Fibroblast of lung (primary cell): ENCODE data around the gene CORO7. TPM values are rescaled to one million over a fixed set of nuclear protein-coding genes. Genes with fewer than 3 reads are reported as not detected.
A peak's percentile ranks its signal among the peaks of the same experiment; 100 is the strongest.

Experiments used
- DNase-seq, 2 donors: peaks; one replicate each; pipeline versions ENCODE4 v3.0.0 to v3.0.0-alpha.2; 2010; ENCODE audit warnings: low read depth in 2 of 2
- H2AFZ ChIP-seq: 2 replicates; pipeline ENCODE4 v1.5.1; 2012; ENCODE audit warnings: low read length, control low read depth, inconsistent platforms
- H3K27ac ChIP-seq: 2 replicates; pipeline ENCODE4 v1.5.1; 2011; ENCODE audit warnings: low read length, control low read depth; ENCODE audit not compliant: insufficient read depth
- H3K27me3 ChIP-seq: 2 replicates; pipeline ENCODE4 v1.5.1; 2011; ENCODE audit warnings: mild to moderate bottlenecking, low read length; ENCODE audit not compliant: control insufficient read depth, insufficient read depth
- H3K36me3 ChIP-seq: 2 replicates; pipeline ENCODE4 v1.5.1; 2011; ENCODE audit warnings: low read length; ENCODE audit not compliant: control insufficient read depth, insufficient read depth
- H3K4me1 ChIP-seq: 2 replicates; pipeline ENCODE4 v1.5.1; 2011; ENCODE audit warnings: low read length; ENCODE audit not compliant: control insufficient read depth, insufficient read depth; ENCODE audit errors: extremely low read depth
- H3K4me2 ChIP-seq: 2 replicates; pipeline ENCODE4 v1.5.1; 2011; ENCODE audit warnings: low read length, control low read depth; ENCODE audit not compliant: insufficient read depth; ENCODE audit errors: extremely low read depth
- H3K4me3 ChIP-seq, 4 experiments: fragments of 200-600 bp in 1 of 4; sonication (generic) in 1 of 4; replicated peaks in 1 of 4; 2 replicates each; pipeline ENCODE4 v1.5.1; 2011 to 2016; ENCODE audit warnings: low read length in 4 of 4, low read depth in 3 of 4, mild to moderate bottlenecking in 3 of 4, control low read depth in 2 of 4, inconsistent platforms in 1 of 4, mixed read lengths in 1 of 4; ENCODE audit not compliant: insufficient read depth in 1 of 4; ENCODE audit errors: control extremely low read depth in 1 of 4
- H3K79me2 ChIP-seq: 2 replicates; pipeline ENCODE4 v1.5.1; 2012; ENCODE audit warnings: mild to moderate bottlenecking, low read length, inconsistent platforms; ENCODE audit not compliant: control insufficient read depth, insufficient read depth
- H3K9ac ChIP-seq: 2 replicates; pipeline ENCODE4 v1.5.1; 2011; ENCODE audit warnings: mild to moderate bottlenecking, low read length, control low read depth; ENCODE audit not compliant: insufficient read depth
- H3K9me3 ChIP-seq: 2 replicates; pipeline ENCODE4 v1.5.1; 2012; ENCODE audit warnings: low read depth, low read length; ENCODE audit not compliant: control insufficient read depth, insufficient read depth
- H4K20me1 ChIP-seq: 2 replicates; pipeline ENCODE4 v1.5.1; 2011; ENCODE audit warnings: low read length; ENCODE audit not compliant: control insufficient read depth, insufficient read depth; ENCODE audit errors: extremely low read depth
- CTCF ChIP-seq, 2 donors: IDR thresholded peaks in 1 of 2; conservative IDR thresholded peaks in 1 of 2; 1 replicate in 1 of 2; 2 replicates in 1 of 2; pipeline ENCODE4 v1.5.1; 2011 to 2012; ENCODE audit warnings: low read length in 2 of 2, control low read depth in 1 of 2, inconsistent platforms in 1 of 2, low read depth in 1 of 2, mild to moderate bottlenecking in 1 of 2
- EZH2 ChIP-seq: IDR thresholded peaks from 2 replicates; pipeline ENCODE4 v1.5.1; 2012; ENCODE audit warnings: low read length, control low read depth, mild to moderate bottlenecking; ENCODE audit errors: missing control alignments
- polyA plus RNA-seq, 2 donors: library from polyadenylated mRNA; depleted of rRNA in 1 of 2; stranded (reverse) in 1 of 2; unstranded in 1 of 2; fragments of >200 nt; gene quantifications; 2 replicates each; pipeline ENCODE4 v1.2.1, GENCODE V29; 2011 to 2012; ENCODE audit warnings: missing spikeins in 1 of 2
- total RNA-seq: library from RNA; depleted of rRNA; stranded (reverse); fragments of >200 nt; gene quantifications from 2 replicates; pipeline ENCODE4 v1.2.1, GENCODE V29; 2014

The CORO7 gene
- total and polyA plus RNA-seq, 2 donors (not counting 1 experiment from before 2014, with no cell fraction given) = 6.1 to 11.1 TPM

DNA sequence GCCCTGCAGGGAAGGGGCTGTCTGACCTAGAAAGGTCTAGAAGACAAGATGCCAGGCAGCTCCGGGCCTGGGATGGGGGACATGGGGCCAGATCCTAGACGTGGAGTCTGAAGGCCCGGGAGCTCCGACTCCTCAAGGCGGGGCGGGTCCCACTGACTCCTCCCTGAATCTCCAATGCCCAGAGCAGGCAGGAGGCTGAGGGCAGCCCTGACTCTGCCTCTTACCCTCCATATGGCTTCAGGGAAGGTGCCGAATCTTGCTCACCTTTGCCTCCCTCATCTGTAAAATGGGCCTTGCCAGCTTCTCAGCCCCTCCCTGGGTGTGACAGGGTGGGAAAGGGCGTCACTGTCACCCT is 30.0 kb downstream of the CORO7 start:
- H3K4me2 ChIP-seq = no peak overlapping the region
- no peaks in the 10 kb centered on the region for H3K9me3 ChIP-seq
- H3K4me1 ChIP-seq = peaks cover 67% of the 10 kb centered on the region
- peaks cover 12% of the 10 kb centered on the region for H3K79me2 ChIP-seq
- H2AFZ ChIP-seq = no peak overlapping the region
- H4K20me1 ChIP-seq = no peaks in the 10 kb centered on the region
- no peak overlapping the region for H3K4me3 ChIP-seq
- no peak overlapping the region for H3K9ac ChIP-seq
- H3K27me3 ChIP-seq = no peaks in the 10 kb centered on the region
- TF ChIP-seq EZH2 = no peak
- no peak for TF ChIP-seq CTCF (conservative IDR thresholded peaks at IDR 0.05 in 1 of 2, IDR thresholded peaks at IDR 0.05 in 1 of 2; ENCODE audit: low read depth in 1 of 2, low read length in 2 of 2)
- peak overlapping the region; percentile 58 for H3K27ac ChIP-seq
- H3K36me3 ChIP-seq = peaks cover 30% of the 10 kb centered on the region
- DNase-seq = no peak

- H4K20me1 ChIP-seq = no peaks in the 10 kb centered on the region
- H3K27ac ChIP-seq = peak overlapping the region; percentile 58
- H3K4me1 ChIP-seq = peaks cover 66% of the 10 kb centered on the region
These were observed 30.5 kb downstream of the CORO7 start for GRCh38 chr16:4385789-4386450.

More at GRCh38 chr16:4385789-4386450, 30.5 kb downstream of the CORO7 start:
- no peak overlapping the region for H2AFZ ChIP-seq
- DNase-seq = no peak
- no peaks in the 10 kb centered on the region for H3K27me3 ChIP-seq
- H3K36me3 ChIP-seq = peaks cover 35% of the 10 kb centered on the region
- no peak overlapping the region for H3K9ac ChIP-seq
- no peaks in the 10 kb centered on the region for H3K9me3 ChIP-seq
- no peak overlapping the region for H3K4me3 ChIP-seq
- H3K79me2 ChIP-seq = peaks cover 17% of the 10 kb centered on the region
- TF ChIP-seq CTCF (conservative IDR thresholded peaks at IDR 0.05 in 1 of 2, IDR thresholded peaks at IDR 0.05 in 1 of 2; ENCODE audit: low read depth in 1 of 2, low read length in 2 of 2) (no peak), EZH2 (no peak)
- H3K4me2 ChIP-seq = no peak overlapping the region
